GM18951 (cell line): ENCODE data around the gene MFSD8.
A peak's percentile ranks its signal among the peaks of the same experiment; 100 is the strongest.
"Not testable (repeated sequence)": the region's sequence is repeated elsewhere in the genome, so short reads cannot be mapped to it uniquely, and the experiment has no call there.

ENCODE experiments used
- POLR2A ChIP-seq: IDR thresholded peaks from 4 replicates; pipeline ENCODE4 v1.6.1; 2011; ENCODE audit warnings: mild to moderate bottlenecking; ENCODE audit not compliant: insufficient read length, insufficient read depth; ENCODE audit errors: extremely low read depth
- in situ Hi-C: fragments of 300-500 bp; cut with MboI; formaldehyde crosslinking; loops from one replicate; pipeline ENCODE4 v1.12.0; 2022; ENCODE audit warnings: low sequenced_read_pairs, mixed read lengths, inconsistent platforms; ENCODE audit not compliant: unreplicated experiment

MFSD8 gene

DNA sequence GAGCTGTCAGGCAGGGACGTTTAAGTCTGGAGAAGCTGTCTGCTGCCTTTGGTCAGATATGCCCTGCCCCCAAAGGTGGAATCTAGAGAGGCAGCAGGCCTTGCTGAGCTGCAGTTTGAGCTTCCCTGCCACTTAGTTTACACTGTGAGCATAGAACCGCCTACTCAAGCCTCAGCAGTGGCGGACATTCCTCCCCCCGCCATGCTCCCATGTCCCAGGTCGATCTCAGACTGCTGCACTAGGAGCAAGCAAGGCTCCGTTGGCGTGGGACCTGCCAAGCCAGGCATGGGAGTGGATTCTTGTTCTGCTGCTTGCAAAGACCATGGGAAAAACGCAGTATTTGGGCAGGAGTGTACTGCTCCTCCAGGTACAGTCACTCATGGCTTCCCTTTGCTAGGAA, 59.9 kb downstream of the MFSD8 start:
- no peak for TF ChIP-seq POLR2A
- in situ Hi-C loops: no loop called here

DNA sequence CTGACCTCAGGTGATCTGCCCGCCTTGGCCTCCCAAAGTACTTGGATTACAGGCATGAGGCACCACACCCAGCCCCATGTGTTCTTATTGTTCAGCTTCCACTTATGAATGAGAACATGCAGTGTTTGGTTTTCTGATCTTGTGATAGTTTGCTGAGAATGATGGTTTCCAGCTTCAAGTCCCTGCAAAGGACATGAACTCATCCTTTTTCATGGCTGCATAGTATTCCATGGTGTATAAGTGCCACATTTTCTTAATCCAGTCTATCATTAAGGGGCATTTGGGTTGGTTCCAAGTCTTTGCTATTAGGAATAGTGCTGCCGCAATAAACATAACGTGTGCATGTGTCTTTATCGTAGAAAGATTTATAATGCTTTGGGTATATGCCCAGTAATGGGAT, 65.3 kb downstream of the MFSD8 start:
- in situ Hi-C loops: not testable (repeated sequence)

DNA sequence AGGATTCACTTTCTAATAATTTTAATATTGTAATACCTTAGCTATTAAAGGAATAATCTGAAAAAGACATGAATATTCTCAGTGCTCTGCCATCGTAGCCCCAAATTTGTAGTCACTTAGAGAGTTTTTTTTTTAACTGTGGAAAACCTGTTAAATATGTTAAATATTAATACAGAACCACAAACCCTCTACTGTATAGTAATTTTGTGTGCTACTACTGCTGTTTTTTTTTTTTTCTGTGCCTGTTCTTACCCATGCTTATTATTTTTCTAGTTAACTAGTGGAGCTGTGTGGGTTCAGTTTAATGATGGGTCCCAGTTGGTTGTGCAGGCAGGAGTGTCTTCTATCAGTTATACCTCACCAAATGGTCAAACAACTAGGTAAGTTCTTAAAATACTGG, 68.4 kb downstream of the MFSD8 start:
- TF ChIP-seq POLR2A: no peak
- in situ Hi-C loops: no loop called here

DNA sequence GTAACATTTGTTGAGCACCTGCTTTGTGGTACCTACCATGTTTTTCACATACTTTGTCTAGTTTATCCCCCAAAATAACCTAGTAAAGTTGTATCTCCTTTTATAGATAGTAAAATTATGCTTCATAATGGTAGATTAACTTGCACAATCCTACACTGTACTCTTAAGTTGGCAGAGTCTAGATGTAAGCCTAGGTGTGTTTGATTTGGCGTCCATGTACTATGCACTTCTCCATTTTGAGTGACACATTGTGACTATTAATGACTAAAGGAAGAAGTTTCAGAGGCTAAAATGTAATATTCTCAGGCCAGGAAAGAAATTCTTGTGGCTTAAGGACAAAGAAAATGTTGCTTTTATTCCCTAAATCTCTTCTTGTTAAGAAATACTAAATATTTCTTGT, 68.9 kb downstream of the MFSD8 start:
- no peak for TF ChIP-seq POLR2A
- in situ Hi-C loops: no loop called here

DNA sequence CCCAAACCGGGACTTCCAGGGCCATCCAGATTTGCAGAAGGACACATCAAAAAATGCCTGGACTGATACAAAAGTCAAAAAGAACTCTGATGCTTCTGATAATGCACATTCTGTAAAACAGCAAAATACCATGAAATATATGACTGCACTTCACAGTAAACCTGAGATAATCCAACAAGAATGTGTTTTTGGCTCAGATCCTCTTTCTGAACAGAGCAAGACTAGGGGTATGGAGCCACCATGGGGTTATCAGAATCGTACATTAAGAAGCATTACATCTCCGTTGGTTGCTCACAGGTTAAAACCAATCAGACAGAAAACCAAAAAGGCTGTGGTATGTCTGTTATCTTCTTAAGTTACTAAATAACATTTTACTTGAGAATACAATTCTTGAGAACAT, 75.1 kb downstream of the MFSD8 start:
- no peak for TF ChIP-seq POLR2A
- in situ Hi-C loops: no loop called here

DNA sequence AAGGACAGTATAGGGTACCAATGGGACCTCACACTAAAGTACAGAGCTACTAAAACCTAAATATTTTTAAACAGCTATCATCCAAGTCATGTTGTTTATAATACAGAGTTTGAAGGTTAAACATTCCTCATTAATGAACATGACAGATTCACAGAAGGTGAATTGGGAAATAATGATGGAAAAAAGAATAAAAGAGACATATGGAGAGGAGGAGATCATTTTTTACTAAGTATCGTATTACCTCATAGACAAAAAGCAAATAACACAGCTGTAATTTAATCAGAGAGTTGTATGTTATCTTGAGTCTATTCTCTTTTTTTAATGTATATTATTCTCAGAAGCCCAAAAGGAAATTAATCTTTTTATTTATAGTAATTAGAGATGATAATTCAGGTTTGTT, 76.4 kb downstream of the MFSD8 start:
- in situ Hi-C loops: no loop called here
- TF ChIP-seq POLR2A: no peak

DNA sequence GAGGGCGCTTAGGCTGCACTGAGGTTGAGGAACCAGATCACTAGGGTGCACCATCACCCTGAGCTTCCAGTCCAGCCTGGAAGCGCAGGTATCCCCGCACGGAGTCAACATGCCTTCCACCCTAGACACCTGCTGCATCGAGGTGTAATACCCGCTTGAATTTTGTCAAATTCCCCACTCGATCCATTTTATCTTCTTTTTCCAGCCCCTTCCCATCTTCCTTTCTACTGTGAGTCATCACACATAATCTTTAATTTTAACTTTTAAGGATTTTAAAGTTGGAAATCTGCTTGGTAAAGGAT, 83.5 kb downstream of the MFSD8 start:
- in situ Hi-C loops: no loop called here
- TF ChIP-seq POLR2A: no peak

DNA sequence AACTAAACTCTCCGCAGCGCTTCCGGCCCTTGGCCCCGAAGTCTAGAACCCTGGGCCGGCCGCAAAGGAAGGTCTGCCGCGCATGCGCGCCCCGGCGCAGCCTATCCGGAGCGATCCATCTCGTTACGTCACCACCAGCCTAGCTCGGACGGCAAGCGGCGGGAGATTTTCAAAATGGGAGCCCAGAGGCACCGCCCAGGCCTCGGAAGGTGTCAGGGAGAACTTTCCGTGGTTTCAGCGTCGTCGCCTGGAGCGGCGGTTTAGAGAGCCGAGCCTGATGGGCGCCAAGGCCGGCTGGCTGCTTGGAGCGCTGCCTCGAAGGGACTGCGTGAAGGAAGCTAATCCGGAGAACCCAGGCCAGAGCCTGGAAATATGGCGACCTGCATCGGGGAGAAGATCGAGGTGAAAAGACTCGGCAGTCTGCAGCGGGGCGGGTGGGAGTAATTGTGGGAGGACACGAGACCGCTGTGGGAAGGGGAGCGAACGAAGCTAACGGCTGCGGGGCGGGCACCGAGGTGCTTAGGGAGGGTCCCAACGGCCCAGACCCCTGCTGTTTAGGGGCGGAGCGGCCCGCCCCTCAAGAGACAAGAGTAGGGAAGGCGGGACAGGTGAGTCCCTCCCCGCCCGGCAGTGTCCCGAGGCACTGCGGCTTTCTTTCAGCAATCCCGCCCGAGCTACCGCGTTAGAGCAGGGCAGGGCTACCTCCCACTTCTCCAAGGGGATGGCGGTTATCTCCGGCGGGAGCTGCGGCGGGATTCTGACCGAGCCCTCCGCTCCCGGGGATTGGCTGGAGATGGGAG, 84.0 kb downstream of the MFSD8 start, which contains the start of gene PLK4:
TSS of gene PLK4 (plus strand) at position 131 of the 800 bp plus-strand sequence. CDS start at position 373, 242 bp downstream.
- in situ Hi-C loops: no loop called here
- TF ChIP-seq POLR2A: peak; percentile 61

DNA sequence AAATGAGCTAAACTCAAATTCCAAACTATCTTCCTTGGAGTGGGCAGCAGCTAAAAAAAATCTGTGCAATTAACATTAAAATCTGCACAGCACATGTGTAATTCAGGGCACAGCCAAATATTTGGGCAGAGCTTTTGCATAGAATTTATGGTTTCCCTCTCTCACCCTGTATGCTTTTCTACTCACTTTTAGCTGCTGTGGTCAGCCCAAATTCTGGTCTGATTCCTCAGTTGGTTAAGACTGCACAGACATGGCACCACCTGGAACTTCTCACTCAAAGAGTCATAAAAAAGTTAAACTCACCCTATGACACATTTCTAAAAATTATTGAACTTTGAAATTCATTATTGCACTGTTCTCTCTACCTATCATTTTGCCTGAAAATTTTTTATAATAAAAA, 89.2 kb downstream of the MFSD8 start:
- in situ Hi-C loops: no loop called here

DNA sequence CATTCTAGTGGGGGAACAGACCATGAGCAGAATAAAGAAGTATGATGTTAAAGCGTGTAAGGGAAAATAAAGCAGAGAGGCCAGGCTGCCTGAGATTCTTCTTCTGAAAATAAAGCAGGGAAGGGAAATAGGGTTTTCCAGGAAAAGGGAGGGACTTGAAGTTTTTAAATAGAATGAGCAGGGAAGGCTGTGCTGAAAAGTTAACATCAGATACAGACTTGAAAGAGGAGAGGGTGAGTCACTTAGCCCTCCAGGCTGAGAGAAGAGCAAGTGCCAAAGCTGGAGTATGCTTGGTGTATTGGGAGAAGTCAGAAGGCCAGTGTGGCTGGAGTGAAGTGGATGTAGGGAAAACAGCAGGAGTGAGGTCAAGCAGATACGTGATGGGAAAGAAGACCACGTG, 94.3 kb downstream of the MFSD8 start:
- TF ChIP-seq POLR2A: no peak
- in situ Hi-C loops: no loop called here

More for the DNA sequence above, 89.2 kb downstream of the MFSD8 start:
- no peak for TF ChIP-seq POLR2A

DNA sequence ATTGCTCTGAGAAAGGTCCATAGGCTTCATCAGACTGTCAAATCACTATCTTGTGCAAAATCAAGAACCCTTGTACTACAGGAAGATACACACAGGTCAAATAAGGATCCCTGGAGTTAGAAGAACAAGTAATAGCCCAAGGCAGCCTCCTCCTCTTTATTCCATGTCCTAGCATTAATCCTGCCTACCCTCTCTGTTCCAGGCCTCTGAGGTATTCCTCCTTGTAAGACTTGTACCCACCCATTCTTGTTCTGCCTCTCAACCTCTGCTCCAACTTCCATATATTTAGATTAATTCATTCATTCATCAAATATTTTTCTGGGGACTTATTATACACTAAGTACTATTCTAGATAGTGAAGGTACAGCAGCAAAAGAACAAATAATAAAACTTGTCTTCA, 94.7 kb downstream of the MFSD8 start:
- in situ Hi-C loops: no loop called here
- TF ChIP-seq POLR2A: no peak

DNA sequence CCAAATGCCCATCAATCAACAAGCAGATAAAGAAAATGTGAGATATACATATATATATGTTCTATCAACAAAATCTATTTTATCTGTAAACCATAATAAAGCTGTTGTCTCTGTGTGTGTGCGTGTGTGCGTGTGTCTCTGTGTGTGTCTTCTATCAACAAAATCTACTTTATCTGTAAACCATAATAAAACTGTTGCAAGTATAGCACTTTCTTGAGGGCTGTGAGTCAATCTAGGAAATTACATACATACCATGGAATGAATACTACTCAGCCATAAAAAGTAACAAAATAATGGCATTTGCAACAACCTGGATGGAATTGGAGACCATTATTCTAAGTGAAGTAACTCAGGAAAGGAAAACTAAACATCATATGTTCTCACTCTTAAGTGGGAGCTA, 96.8 kb downstream of the MFSD8 start:
- in situ Hi-C loops: no loop called here
- no peak for TF ChIP-seq POLR2A
